ENCODE data around the gene ZNF367. TPM values are rescaled to one million over a fixed set of nuclear protein-coding genes. Genes with fewer than 3 reads are reported as not detected.

ZNF367 gene
- total RNA-seq: 10.1 and 15.9 TPM in 2 replicates

DNA sequence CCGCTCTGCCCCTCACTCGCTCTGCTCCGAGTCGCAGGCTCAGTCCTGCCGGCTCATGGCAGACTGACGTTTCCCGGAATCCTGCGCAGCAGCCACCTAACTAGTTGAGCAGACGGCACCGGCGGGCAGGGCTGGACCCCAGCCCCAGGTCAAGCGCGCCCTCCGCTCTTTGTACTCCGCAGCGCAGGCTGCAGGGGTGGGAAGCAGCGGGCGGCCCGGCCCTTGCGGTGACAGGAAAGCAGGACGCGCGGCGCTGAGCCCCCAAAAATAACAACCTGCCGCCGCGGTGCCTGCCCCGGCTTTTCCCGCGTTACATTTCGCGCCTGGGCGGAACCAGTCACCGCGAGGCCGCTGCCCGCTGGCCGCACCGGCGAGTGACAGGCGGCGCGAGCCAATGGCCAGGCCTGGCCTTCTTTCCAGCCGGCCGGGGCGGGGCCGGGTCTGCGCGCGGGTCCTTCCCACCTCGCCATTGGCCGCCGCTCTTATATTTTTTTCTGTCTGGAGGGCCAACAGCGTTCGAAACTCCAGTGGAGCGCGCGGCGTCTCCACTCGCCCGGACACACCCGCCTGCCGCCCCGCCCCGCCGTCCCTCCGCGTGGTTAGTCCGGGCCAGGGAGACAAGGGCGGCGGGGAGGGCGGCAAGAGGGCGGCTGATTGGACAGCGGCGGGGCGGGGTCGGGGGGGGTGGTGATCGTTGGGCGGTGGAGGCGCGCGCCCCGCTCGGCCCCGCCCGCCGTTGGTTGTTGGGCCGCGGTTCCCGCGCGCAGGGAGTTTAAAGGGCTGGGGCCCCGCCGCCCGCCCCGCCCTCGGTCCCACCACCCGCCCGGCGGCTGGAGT is at the start of gene ZNF367:
Gene ZNF367 (minus strand): TSS at position 288 of the 837 bp plus-strand sequence. CDS start 338 bp downstream, outside the sequence.

DNA sequence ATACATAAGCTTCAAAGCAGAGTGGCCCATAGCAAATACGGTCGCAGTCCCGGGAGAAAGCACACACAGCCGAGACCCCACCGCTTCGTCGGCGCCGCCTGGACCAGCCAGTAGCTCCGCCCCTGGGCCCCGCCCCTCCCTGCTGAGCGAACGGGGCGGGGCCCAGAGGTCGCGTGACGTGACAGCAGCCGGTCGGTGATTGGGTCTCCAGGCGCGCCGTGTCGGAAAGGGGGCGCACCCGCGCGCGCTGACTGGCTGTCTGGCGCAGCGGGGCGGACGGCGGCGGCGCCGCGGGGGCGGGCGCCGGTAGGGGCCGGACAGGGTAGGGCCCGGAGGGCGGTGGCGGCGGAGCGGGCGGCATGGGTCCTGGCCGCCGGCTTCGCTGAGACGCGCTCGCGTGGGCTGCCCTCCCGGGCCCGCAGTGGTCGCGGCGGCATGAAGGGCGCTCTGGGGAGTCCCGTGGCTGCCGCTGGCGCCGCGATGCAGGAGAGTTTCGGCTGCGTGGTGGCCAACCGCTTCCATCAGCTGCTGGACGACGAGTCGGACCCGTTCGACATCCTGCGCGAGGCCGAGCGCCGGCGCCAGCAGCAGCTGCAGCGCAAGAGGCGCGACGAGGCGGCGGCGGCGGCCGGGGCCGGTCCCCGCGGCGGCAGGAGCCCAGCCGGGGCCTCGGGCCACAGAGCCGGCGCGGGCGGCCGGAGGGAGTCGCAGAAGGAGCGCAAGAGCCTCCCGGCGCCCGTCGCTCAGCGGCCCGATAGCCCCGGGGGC is 31.9 kb upstream of the ZNF367 start, which contains the start of gene HABP4:
Gene HABP4 (plus strand): TSS at position 325 of the 768 bp plus-strand sequence. CDS start 111 bp downstream, at position 436.

DNA sequence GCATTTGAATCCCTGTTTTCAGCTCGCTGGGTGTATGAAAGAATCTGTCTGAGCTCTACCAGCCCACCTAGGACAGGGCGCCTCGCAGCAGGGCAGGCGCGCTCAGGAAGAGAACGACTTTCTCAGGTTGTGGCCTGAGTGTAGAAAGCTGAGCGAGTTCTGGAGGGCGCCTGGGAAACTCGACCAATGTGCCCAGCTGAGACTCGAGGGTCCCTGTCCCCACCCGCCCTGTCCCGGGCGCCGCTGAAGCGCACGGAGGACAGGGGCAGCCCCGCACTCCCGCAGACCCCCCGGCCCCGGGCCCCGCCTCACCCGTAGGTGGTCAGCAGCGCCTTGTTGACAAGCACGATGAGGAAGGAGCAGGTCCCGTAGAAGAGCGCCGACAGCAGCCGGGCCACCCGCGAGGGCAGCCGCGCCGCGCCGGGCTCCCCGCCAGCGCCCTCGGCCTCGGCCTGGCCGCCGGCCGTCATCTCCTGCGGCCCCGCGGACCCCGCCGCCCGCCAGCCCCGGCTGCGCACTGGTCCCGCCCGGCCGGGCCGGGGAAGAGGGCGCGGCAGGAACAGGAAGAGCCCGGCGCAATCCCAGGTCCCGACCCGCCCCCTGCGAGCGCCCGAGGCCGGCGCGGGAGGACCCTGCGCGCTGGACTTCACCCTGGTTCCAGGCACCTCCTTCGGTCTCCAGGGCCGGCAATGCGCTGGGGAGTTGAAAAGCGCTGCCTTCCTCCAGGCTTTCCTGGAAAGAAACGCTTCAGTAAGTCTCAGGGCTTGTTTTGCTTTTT is 34.8 kb downstream of the ZNF367 start, which contains the start of gene SLC35D2:
Gene SLC35D2 (minus strand): TSS at position 547 of the 778 bp plus-strand sequence. CDS start 77 bp downstream, at position 470.

Other genes starting within 250 kb of the ZNF367 start
- gene HSD17B3, start 116.2 kb downstream of the ZNF367 start, total RNA-seq: 0.13 TPM in 1 of 2 replicates, not detected in the other
- 17.0 and 20.4 TPM in 2 replicates for gene SLC35D2, start 34.7 kb downstream of the ZNF367 start, total RNA-seq
- 26.2 and 44.7 TPM in 2 replicates for gene HABP4, start 31.8 kb upstream of the ZNF367 start, total RNA-seq
- gene CDC14B, start 201.5 kb upstream of the ZNF367 start, total RNA-seq: 22.1 and 33.7 TPM in 2 replicates
- 30.9 and 37.6 TPM in 2 replicates for gene PRXL2C, start 236.9 kb upstream of the ZNF367 start, total RNA-seq

All from aortic smooth muscle cell (primary cell).